Fibroblast of the aortic adventitia (primary cell): ENCODE measurements around the gene METTL14. TPM values are rescaled to one million over a fixed set of nuclear protein-coding genes. Genes with fewer than 3 reads are reported as not detected.

Experiments
- DNase-seq: peaks from one replicate; pipeline ENCODE4 v3.0.0-alpha.2; 2010; ENCODE audit warnings: low read depth
- H3K4me3 ChIP-seq: 2 replicates; pipeline ENCODE4 v1.5.1; 2011; ENCODE audit warnings: low read depth, mild to moderate bottlenecking, control low read depth, low read length, moderate library complexity
- CTCF ChIP-seq: IDR thresholded peaks from 2 replicates; pipeline ENCODE4 v1.5.1; 2011; ENCODE audit warnings: mild to moderate bottlenecking, low read length, control low read depth, inconsistent platforms; ENCODE audit not compliant: insufficient read depth
- total RNA-seq: library from RNA; depleted of rRNA; stranded (reverse); fragments of >200 nt; gene quantifications from 2 replicates; pipeline ENCODE4 v1.2.3, GENCODE V29; 2012; ENCODE audit warnings: low replicate concordance

Gene METTL14
- total RNA-seq, 1 donor: 27.5 TPM

- TF ChIP-seq CTCF: no peak
- DNase-seq: no peak
- no peak overlapping the region for H3K4me3 ChIP-seq
These were observed 36.6 kb downstream of the METTL14 start for GRCh38 chr4:118721752-118722151.

DNA sequence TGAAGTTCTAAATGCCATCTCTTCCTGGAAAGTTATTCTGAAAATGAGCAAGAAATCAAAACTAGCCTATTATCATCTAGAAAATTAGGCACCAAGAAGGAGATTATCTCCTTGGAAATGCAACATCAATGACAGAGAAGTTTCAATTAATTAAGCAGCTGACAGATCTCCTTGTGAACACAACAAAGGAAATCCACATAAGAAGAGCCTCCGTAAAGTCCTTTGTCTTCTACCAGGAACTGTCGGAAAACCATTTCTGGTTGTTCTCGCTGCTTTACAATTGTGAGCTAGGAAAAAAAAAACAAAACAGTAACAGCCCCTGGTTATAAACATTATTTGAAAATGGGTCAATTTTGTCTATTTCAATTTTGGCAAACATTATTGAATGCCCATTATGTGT lies 38.2 kb downstream of the METTL14 start:
- no peak overlapping the region for H3K4me3 ChIP-seq
- no peak for DNase-seq
- no peak for TF ChIP-seq CTCF

GRCh38 chr4:118727360-118727759 lies 42.2 kb downstream of the METTL14 start:
- no peak overlapping the region for H3K4me3 ChIP-seq
- DNase-seq: no peak
- TF ChIP-seq CTCF: no peak

- H3K4me3 ChIP-seq: no peak overlapping the region
- TF ChIP-seq CTCF: no peak
- peak; percentile 51 for DNase-seq
These were observed 44.4 kb downstream of the METTL14 start for GRCh38 chr4:118729287-118730286.

GRCh38 chr4:118730683-118731082 lies 45.5 kb downstream of the METTL14 start:
- no peak for DNase-seq
- no peak overlapping the region for H3K4me3 ChIP-seq
- TF ChIP-seq CTCF: no peak

- no peak overlapping the region for H3K4me3 ChIP-seq
- peak; percentile 76 for DNase-seq
- TF ChIP-seq CTCF: no peak
These were observed 47.6 kb downstream of the METTL14 start for GRCh38 chr4:118732591-118733330.
